ENCODE results near the gene PDYN.
"Not testable (repeated sequence)": the region's sequence is repeated elsewhere in the genome, so short reads cannot be mapped to it uniquely, and the experiment has no call there.

PDYN gene

GRCh38 chr20:1993986-1994385, at the start of gene PDYN:
TSS of gene PDYN (minus strand) at chr20:1994058. CDS start at chr20:1983084, 10,974 bp downstream.
- no peak for DNase-seq (ENCODE audit: low read depth)

GRCh38 chr20:2042400-2042799, 48.5 kb upstream of the PDYN start:
- DNase-seq (ENCODE audit: low read depth): no peak

DNA sequence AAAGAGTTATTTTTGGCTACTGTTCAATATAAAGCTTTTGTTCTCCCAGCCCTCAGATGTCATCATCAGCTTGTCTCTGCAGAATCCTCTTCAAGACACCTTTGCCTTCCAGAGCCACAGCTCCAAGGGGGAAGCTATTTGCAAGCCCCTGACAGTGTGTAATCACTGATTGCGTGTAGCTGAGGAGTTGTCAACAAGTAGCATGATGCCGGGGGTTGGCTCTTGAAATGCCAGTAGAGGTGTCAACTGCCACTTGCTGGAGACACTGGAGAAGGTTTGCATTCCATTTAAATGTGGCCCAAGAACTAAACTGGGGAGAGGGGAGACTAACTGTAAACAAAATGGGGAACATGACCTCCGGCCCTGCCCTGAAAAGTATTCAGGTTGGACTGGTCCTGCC, 44.3 kb upstream of the PDYN start:
- DNase-seq (ENCODE audit: low read depth): no peak

GRCh38 chr20:2037296-2037914, 43.5 kb upstream of the PDYN start:
- DNase-seq (ENCODE audit: low read depth): no peak

- not testable (repeated sequence) for DNase-seq (ENCODE audit: low read depth)
Measured at GRCh38 chr20:2036357-2036756, 42.5 kb upstream of the PDYN start.

DNA sequence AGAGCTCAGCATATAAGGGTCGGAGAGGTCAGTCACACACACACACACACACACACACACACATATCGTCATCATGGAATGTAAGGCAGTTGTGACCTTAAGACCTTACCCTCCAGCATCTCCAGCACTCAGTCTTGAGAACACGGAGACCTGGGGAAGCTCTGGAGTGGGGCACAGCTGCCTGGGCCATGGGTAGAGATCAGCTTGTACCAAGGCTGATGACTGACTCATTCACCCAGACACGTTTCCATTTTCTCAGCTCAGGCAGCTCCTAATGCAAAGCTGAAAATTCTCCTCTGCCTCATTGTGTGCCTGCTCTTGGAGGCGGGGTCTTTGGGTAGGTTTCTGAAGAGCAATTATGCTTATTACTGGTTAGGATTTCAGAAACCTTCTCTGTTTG, 38.3 kb upstream of the PDYN start:
- DNase-seq (ENCODE audit: low read depth): no peak

DNA sequence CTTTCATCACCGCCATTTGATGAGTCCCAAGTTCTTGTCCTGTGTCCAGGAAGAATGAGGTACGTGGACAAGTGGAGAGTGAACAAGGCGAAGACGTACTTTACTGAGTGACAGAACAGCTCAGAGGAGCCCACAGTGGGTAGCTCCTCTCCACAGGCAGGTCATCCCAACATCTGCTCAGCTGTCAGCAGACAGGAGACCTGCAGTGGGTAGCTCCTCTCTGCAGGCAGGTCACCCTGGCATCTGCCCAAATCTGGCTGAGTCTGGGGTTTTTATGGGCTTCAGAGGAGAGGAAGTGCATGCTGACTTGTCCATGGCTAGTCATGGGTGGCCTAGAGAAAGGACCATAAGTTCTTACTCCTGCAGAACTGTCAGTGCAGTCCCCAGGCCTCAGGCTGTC, 32.7 kb upstream of the PDYN start:
- DNase-seq (ENCODE audit: low read depth): no peak

DNA sequence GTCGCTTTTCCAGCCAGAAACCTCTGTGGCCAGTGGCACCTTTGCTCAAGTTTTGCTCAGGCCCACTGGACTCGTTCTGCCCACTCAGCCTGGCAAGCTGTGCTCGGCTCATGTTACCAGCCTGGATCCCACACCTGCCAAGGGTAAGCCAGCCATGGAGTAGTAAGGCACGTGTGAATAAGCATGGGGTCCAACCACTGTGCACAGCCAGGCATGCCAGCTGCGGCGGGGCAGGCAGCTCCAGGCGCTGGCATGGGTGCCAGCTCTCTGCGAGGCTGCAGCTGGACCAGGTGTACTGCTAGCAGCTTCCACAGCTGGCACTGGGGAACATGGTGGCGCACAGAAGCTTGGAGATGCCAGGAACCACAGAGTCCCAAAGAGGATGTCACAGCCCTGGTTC, 32.1 kb upstream of the PDYN start:
- DNase-seq (ENCODE audit: low read depth): no peak

GRCh38 chr20:2023151-2023550, 29.3 kb upstream of the PDYN start:
- no peak for DNase-seq (ENCODE audit: low read depth)

- DNase-seq (ENCODE audit: low read depth): no peak
Measured at GRCh38 chr20:2022163-2022562, 28.3 kb upstream of the PDYN start.

GRCh38 chr20:2010533-2010932, 16.7 kb upstream of the PDYN start:
- no peak for DNase-seq (ENCODE audit: low read depth)

- DNase-seq (ENCODE audit: low read depth): no peak
Measured at GRCh38 chr20:2006452-2007361, 12.8 kb upstream of the PDYN start.

- peak; percentile 27 for DNase-seq (ENCODE audit: low read depth)
Measured at GRCh38 chr20:2005831-2006426, 12.1 kb upstream of the PDYN start.

DNA sequence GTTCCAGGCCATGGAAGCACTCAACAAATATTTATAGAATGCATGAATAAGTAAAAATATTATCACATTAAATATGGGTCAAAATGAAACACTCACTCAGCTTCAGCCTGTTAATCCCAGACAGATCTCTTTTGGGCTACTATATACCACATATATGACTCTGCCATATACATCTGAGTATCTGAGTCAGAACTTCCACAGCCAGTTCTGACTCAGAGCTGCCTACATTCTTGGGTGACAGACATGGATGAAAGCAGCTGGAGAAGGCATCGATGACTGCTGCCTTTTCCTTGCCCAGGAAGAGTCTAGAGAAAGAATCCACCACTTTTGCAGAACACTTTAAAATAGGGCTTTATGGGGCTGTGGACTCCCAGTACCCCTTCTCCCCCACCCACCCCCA, 11.5 kb upstream of the PDYN start:
- no peak for DNase-seq (ENCODE audit: low read depth)

GRCh38 chr20:2004171-2004570, 10.3 kb upstream of the PDYN start:
- DNase-seq (ENCODE audit: low read depth): no peak

- DNase-seq (ENCODE audit: low read depth): no peak
Measured at GRCh38 chr20:2002365-2002764, 8.5 kb upstream of the PDYN start.

DNA sequence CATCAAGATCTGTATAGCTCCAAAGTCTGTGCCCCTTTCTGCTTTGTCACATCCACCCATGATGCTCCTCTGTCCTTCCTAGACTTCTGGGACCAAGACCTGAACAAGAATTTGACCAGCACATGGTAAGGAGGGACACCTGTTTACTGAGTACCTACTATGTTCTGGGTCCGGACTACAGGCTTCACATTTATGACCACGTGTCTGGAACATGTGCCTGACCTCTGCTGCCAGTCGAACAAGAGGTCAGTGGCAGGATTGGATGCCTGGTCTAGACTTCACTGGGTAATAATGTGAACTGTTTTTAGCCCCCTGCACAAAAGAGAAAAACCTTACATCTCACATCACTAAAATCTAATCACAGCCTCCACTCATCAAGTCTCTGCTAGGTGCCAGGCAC, 7.3 kb upstream of the PDYN start:
- no peak for DNase-seq (ENCODE audit: low read depth)

DNA sequence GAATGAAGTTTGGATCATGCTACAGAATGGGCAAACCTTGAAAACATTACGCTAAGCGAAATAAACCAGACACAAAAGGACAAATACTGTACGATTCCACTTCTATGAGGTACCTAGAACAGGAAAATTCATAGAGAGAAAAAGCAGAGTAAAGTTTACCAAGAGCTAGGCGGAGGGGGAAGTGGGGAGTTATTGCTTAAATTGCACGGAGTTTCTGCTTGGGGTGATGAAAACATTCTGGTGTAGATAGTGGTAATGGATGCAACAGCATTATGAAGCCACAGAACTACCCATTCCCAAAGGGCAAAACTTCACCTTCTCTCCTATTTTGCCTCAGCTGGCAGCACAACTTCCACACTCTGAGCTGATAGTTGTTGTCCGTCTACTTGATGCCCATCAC, 6.4 kb upstream of the PDYN start:
- no peak for DNase-seq (ENCODE audit: low read depth)

GRCh38 chr20:1998715-1999114, 4.9 kb upstream of the PDYN start:
- no peak for DNase-seq (ENCODE audit: low read depth)

- no peak for DNase-seq (ENCODE audit: low read depth)
Measured at GRCh38 chr20:1998193-1998520, 4.3 kb upstream of the PDYN start.

DNA sequence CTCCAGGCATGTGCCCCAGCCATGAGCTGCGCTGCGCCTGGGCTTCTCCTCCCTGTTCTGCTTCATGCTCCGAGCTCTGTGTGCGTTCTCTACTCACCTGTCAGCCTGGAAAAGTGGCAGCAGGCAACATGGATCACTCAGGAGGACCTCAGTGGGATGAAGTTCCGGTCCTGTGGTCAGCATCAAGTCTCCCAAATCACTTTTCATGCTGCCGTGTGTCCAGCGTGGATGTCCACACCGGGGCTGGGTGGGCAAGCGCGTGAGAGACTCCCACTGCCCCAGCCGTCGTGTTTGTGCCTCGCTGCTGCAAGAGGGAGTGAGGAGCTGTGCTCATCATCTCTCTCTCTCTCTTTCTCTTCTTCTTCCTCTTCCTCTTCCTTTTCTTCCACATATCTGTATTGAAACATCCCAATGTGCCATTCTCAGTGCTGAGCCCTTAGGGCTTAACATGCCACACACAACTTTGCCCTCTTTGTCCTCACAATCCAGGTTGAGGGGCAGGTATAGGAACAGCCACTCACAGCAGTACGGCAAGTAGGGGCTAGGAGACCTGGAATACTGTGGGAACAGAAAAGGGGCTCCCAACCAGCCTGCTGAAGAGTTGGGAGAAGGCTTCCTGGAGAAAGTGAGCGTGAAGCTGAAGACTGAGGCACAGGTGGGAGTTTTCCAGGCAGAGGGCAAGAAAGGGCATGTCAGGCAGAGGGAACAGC, 3.8 kb upstream of the PDYN start:
- no peak for DNase-seq (ENCODE audit: low read depth)

DNA sequence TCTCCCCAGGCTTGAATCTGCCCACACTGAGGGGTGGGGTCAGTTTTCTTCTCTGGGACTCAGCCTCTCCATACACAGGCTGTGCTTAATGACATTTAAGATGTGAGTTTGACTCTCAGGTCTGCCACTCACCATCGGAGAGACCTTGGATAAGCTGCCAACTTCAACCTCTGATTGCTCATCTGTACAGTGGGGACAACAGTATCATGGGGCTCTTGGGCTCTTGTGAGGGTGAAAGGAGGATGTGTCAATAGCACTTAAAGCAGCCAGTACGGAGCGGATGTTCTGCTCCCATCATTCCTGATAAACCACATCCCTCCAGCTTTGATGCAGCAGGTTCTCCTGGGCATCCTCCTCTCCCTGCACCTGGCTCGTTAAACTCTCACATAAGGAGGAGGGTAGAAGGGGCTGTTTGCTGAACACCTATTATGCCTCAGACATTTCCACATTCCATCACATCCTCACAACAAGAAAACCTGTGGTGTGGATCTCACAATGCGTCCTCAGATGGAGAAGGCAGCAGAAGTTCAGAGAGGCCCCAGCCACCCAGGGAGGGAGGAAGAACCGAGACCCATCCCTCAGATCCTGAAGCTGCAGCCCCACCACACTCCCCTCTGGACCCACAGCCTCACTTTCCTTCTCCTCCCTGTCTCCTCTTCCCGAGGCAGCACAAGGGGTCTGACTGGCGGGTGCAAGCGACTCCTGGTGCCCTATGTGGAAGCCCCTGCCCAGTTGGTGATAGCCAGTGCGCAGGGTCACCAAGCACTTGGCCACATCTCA, 1.9 kb upstream of the PDYN start:
- DNase-seq (ENCODE audit: low read depth): no peak
